ENCODE results near the gene AP4B1. TPM values are rescaled to one million over a fixed set of nuclear protein-coding genes. Genes with fewer than 3 reads are reported as not detected.
"Not testable (repeated sequence)": the region's sequence is repeated elsewhere in the genome, so short reads cannot be mapped to it uniquely, and the experiment has no call there.

Gene AP4B1
- polyA plus RNA-seq, result 10 to 100 TPM; 12.4 to 33.8 (median 15.0) TPM
- long read RNA-seq, donor 1, result 0 reads
- long read RNA-seq, donor 2, partial matches to known transcripts, result 6 of 7 reads
- long read RNA-seq, donor 2, other reads (novel, unspliced or antisense), result 0 of 7 reads
- long read RNA-seq, donor 3, partial matches to known transcripts, result 24 of 27 reads
- long read RNA-seq, donor 3, other reads (novel, unspliced or antisense), result 0 of 27 reads
- long read RNA-seq, donor 4, result 0 reads
- long read RNA-seq, donor 5, result 0 reads
- long read RNA-seq, donor 6, partial matches to known transcripts, result 10 of 12 reads
- long read RNA-seq, donor 6, other reads (novel, unspliced or antisense), result 0 of 12 reads
- long read RNA-seq, donor 7, result 0 reads
- long read RNA-seq, donor 8, result 0 reads
- long read RNA-seq, donor 9, result 0 reads
- long read RNA-seq, donor 10, partial matches to known transcripts, result 7 of 12 reads
- long read RNA-seq, donor 10, other reads (novel, unspliced or antisense), result 0 of 12 reads

DNA sequence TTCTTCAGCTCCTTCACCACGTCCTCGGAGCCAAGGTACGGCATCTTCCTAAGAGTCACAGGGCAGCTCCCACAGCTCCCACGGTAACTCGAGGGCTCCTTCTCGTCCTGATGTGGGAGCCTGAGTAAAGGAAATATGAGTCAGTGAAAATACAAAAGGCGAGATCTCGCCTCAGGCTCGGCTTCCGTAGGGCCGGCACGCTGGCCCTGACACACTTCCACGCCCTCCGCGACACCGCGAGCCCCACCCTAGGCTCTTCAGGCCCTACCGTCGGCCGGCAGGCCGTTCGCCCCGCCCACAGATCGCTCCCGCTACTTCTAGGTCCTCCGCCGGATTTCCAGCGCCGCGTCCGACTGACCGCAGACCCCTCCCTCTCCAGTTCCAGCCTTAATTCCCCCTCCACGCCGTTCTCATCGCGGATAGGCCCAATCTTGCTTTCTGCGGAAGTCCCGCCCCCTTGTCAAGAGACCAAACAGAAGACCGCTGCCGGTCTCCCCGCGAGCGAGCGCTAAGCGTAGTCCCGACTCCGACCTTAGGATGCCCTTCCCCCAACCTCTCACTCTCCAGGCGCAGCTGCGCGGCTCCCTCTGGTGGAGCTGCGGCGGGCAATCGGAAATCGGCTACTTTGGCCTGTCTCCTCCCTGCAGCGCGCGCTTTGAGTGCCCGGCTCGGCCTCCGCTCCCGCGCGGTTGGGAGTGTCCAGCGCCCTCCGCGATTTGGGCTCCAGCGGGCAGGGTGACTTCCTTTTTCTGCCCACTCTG lies at the start of gene AP4B1, which contains the start of gene DCLRE1B:
TSS of gene AP4B1 (minus strand) at position 126 of the 761 bp plus-strand sequence. CDS start at position 44, 82 bp downstream.
TSS of gene DCLRE1B (plus strand) at position 653 of the 761 bp plus-strand sequence. CDS start 261 bp downstream, outside the sequence.
- H3K36me3 ChIP-seq (ENCODE audit: control insufficient read depth in 3 of 3, insufficient read depth in 2 of 3, low read depth in 1 of 3, low read length in 3 of 3), result peaks cover 0 to 16% (median 7%) of the 10 kb centered on the region in 3 donors
- peak; percentile 100 for DNase-seq
- H3K4me3 ChIP-seq (ENCODE audit: low read depth in 1 of 3, low read length in 3 of 3), result peak within 1 kb of the TSS; percentile 60 to 83 (median 80)
- peak within 1 kb of the TSS; percentile 86 to 92 (median 91) for H3K27ac ChIP-seq (ENCODE audit: low read depth in 1 of 3, low read length in 2 of 3)
- no peaks in the 10 kb centered on the region for H3K9me3 ChIP-seq (ENCODE audit: control insufficient read depth in 2 of 2, insufficient read depth in 1 of 2, low read depth in 1 of 2, low read length in 1 of 2)
- H3K4me1 ChIP-seq (ENCODE audit: control insufficient read depth in 3 of 3, insufficient read depth in 2 of 3, low read depth in 1 of 3, low read length in 2 of 3), result peaks cover 15 to 43% (median 28%) of the 10 kb centered on the region in 3 donors
- 0 to 1% (median 0%) methylated on average over 59 to 67 of the region's 67 CpGs for WGBS, 3 donors
- no peaks in the 10 kb centered on the region for H3K27me3 ChIP-seq (ENCODE audit: control insufficient read depth in 3 of 3, insufficient read depth in 3 of 3, low read length in 3 of 3)
- no peak for FAIRE-seq

DNA sequence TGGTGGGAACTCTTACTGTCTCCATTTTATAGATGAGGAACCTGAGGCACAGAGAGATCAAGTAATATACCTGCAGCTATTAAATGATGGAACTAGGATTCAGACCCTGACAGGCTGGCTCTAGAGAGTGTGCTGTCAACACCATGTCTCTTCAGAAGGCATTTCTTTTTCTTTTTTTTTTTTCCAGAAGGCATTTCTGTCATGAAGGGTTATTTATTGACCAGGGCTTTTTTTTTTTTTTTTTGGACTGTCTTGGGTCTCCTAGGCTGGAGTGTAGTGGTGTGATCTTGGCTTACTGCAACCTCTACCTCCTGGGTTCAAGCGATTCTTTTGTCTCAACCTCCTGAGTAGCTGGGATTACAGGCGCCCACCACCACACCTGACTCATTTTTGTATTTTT lies 47.1 kb upstream of the AP4B1 start:
- Histone ChIP-seq H3K36me3 (ENCODE audit: control insufficient read depth in 3 of 3, insufficient read depth in 2 of 3, low read depth in 1 of 3, low read length in 3 of 3) (peaks cover 0 to 15% (median 2%) of the 10 kb centered on the region in 3 donors), H3K4me1 (ENCODE audit: control insufficient read depth in 3 of 3, insufficient read depth in 2 of 3, low read depth in 1 of 3, low read length in 2 of 3) (peaks cover 5 to 14% (median 9%) of the 10 kb centered on the region in 3 donors), H3K9me3 (ENCODE audit: control insufficient read depth in 2 of 2, insufficient read depth in 1 of 2, low read depth in 1 of 2, low read length in 1 of 2) (no peaks in the 10 kb centered on the region), H3K4me3 (ENCODE audit: low read depth in 1 of 3, low read length in 3 of 3) (no peak overlapping the region), H3K27me3 (ENCODE audit: control insufficient read depth in 3 of 3, insufficient read depth in 3 of 3, low read length in 3 of 3) (no peaks in the 10 kb centered on the region), H3K27ac (ENCODE audit: low read depth in 1 of 3, low read length in 2 of 3) (no peak overlapping the region)
- 94 to 98% (median 96%) methylated on average over 2 of the region's 2 CpGs for WGBS, 3 donors
- DNase-seq (no peak), FAIRE-seq (no peak)

DNA sequence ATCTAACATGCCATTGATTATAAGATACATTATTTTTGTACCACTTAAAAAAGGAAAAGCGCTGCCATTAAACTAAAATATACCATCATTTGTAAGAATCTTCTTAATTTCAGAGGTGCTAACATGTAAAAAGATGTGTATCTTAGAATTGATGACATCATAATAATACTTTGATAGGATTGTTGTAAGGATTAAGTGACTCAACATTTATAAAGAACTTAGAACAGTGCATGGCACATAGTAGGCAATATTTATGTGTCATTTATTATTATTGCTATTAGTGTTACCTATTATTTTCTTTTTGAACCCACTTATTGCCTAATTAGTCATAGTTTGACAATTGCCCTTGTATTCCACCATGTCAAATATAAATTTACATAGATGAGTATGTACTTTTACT lies 46.3 kb upstream of the AP4B1 start:
- 95 to 98% (median 97%) methylated on average over 1 of the region's 1 CpG for WGBS, 3 donors
- Histone ChIP-seq H3K27me3 (ENCODE audit: control insufficient read depth in 3 of 3, insufficient read depth in 3 of 3, low read length in 3 of 3) (no peaks in the 10 kb centered on the region), H3K36me3 (ENCODE audit: control insufficient read depth in 3 of 3, insufficient read depth in 2 of 3, low read depth in 1 of 3, low read length in 3 of 3) (peaks cover 0 to 15% (median 2%) of the 10 kb centered on the region in 3 donors), H3K9me3 (ENCODE audit: control insufficient read depth in 2 of 2, insufficient read depth in 1 of 2, low read depth in 1 of 2, low read length in 1 of 2) (no peaks in the 10 kb centered on the region), H3K4me1 (ENCODE audit: control insufficient read depth in 3 of 3, insufficient read depth in 2 of 3, low read depth in 1 of 3, low read length in 2 of 3) (peaks cover 6 to 20% (median 14%) of the 10 kb centered on the region in 3 donors), H3K4me3 (ENCODE audit: low read depth in 1 of 3, low read length in 3 of 3) (no peak overlapping the region), H3K27ac (ENCODE audit: low read depth in 1 of 3, low read length in 2 of 3) (no peak overlapping the region)
- FAIRE-seq, result no peak
- no peak for DNase-seq

DNA sequence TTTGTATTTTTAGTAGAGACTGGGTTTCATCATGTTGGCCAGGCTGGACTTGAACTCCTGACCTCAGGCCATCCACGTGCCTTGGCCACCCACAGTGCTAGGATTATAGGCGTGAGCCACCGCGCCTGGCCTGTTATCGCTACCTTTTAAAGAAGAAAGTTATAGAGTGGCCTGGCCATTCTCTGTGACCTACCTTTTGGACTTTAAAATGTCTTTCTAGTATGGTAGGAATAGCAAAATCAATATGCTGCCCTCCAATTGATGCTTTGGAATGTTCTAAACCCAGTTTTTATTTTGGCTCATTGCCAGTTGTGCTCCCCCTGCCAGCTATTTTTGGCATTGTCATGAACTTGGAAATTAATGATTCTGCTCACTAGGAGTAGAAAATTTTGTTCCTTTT lies 44.4 kb upstream of the AP4B1 start:
- H3K4me1 ChIP-seq (ENCODE audit: control insufficient read depth in 3 of 3, insufficient read depth in 2 of 3, low read depth in 1 of 3, low read length in 2 of 3), result peaks cover 6 to 21% (median 15%) of the 10 kb centered on the region in 3 donors
- H3K27ac ChIP-seq (ENCODE audit: low read depth in 1 of 3, low read length in 2 of 3), result no peak overlapping the region
- DNase-seq (no peak), FAIRE-seq (no peak)
- H3K4me3 ChIP-seq (ENCODE audit: low read depth in 1 of 3, low read length in 3 of 3), result no peak overlapping the region
- H3K9me3 ChIP-seq (ENCODE audit: control insufficient read depth in 2 of 2, insufficient read depth in 1 of 2, low read depth in 1 of 2, low read length in 1 of 2), result no peaks in the 10 kb centered on the region
- peaks cover 0 to 20% (median 0%) of the 10 kb centered on the region in 3 donors for H3K36me3 ChIP-seq (ENCODE audit: control insufficient read depth in 3 of 3, insufficient read depth in 2 of 3, low read depth in 1 of 3, low read length in 3 of 3)
- no peaks in the 10 kb centered on the region for H3K27me3 ChIP-seq (ENCODE audit: control insufficient read depth in 3 of 3, insufficient read depth in 3 of 3, low read length in 3 of 3)
- WGBS, 3 donors, result 80 to 89% (median 86%) methylated on average over 5 of the region's 5 CpGs

DNA sequence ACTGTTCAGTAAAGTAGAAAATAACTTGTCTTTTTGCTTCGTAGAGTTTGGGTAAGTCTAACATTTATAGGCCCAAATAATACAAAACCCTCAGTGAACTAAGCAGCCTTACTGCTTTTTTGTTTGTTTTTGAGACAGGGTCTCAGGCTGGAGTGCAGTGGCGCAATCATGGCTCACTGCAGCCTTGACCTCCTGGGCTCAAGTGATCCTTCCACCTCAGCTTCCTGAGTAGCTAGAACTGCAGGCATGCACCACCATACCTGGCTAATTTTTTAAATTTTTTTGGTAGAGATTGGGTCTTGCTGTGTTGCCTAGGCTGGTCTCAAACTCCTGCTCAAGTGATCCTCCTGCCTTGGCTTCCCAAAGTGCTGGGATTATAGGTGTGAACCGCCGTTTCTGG lies 43.6 kb upstream of the AP4B1 start:
- not testable (repeated sequence) for DNase-seq; H3K9me3 ChIP-seq (ENCODE audit: control insufficient read depth in 2 of 2, insufficient read depth in 1 of 2, low read depth in 1 of 2, low read length in 1 of 2); FAIRE-seq; H3K4me3 ChIP-seq (ENCODE audit: low read depth in 1 of 3, low read length in 3 of 3); H3K27me3 ChIP-seq (ENCODE audit: control insufficient read depth in 3 of 3, insufficient read depth in 3 of 3, low read length in 3 of 3); H3K27ac ChIP-seq (ENCODE audit: low read depth in 1 of 3, low read length in 2 of 3)
- WGBS, 3 donors, result 73 to 75% (median 74%) methylated on average over 4 of the region's 4 CpGs
- Histone ChIP-seq H3K36me3 (ENCODE audit: control insufficient read depth in 3 of 3, insufficient read depth in 2 of 3, low read depth in 1 of 3, low read length in 3 of 3) (peaks cover 0 to 17% (median 2%) of the 10 kb centered on the region in 3 donors), H3K4me1 (ENCODE audit: control insufficient read depth in 3 of 3, insufficient read depth in 2 of 3, low read depth in 1 of 3, low read length in 2 of 3) (peaks cover 6 to 21% (median 15%) of the 10 kb centered on the region in 3 donors)

DNA sequence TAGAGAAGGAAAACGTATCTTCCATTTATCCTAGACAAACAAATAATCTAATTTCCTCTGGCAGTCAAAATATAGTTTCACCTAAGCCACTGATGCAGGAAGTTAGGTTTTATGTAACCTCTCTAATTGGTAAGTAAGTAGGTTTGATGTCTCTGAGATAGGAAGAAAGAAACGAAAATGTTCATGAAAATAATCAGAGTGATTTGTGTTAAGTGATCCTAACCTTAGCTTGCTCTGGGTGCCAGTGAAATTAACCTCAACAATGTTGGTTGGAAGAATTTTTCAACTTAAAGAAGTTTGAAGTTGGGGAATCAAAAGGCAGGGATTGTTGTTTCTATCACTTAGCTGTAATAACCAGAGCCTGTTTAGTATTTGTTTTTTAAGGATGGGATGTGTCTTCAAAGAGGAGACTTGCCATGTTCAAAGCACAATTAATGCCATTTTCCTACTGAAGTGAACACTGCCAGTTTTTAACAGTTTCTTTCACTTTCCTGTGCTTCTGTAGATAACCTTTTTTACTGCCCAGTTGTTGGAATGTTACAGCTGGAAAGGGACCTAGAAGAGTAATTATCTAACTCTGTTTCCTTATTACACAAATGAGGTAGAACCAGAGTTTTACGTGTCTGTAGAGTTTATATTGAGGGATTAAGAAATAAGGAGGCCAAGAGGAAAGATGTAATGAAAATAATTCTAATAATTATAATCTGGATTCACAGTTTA lies 42.9 kb upstream of the AP4B1 start:
- H3K9me3 ChIP-seq (ENCODE audit: control insufficient read depth in 2 of 2, insufficient read depth in 1 of 2, low read depth in 1 of 2, low read length in 1 of 2), result no peaks in the 10 kb centered on the region
- H3K27ac ChIP-seq (ENCODE audit: low read depth in 1 of 3, low read length in 2 of 3), result peak overlapping the region in 2 of 3 donors; percentile 5 to 79
- WGBS, 3 donors, result 4 to 13% (median 6%) methylated on average over 3 of the region's 3 CpGs
- peaks cover 0 to 17% (median 2%) of the 10 kb centered on the region in 3 donors for H3K36me3 ChIP-seq (ENCODE audit: control insufficient read depth in 3 of 3, insufficient read depth in 2 of 3, low read depth in 1 of 3, low read length in 3 of 3)
- DNase-seq (peak; percentile 15 to 42), FAIRE-seq (no peak)
- H3K4me1 ChIP-seq (ENCODE audit: control insufficient read depth in 3 of 3, insufficient read depth in 2 of 3, low read depth in 1 of 3, low read length in 2 of 3), result peaks cover 6 to 21% (median 15%) of the 10 kb centered on the region in 3 donors
- no peak overlapping the region for H3K4me3 ChIP-seq (ENCODE audit: low read depth in 1 of 3, low read length in 3 of 3)
- H3K27me3 ChIP-seq (ENCODE audit: control insufficient read depth in 3 of 3, insufficient read depth in 3 of 3, low read length in 3 of 3), result no peaks in the 10 kb centered on the region

DNA sequence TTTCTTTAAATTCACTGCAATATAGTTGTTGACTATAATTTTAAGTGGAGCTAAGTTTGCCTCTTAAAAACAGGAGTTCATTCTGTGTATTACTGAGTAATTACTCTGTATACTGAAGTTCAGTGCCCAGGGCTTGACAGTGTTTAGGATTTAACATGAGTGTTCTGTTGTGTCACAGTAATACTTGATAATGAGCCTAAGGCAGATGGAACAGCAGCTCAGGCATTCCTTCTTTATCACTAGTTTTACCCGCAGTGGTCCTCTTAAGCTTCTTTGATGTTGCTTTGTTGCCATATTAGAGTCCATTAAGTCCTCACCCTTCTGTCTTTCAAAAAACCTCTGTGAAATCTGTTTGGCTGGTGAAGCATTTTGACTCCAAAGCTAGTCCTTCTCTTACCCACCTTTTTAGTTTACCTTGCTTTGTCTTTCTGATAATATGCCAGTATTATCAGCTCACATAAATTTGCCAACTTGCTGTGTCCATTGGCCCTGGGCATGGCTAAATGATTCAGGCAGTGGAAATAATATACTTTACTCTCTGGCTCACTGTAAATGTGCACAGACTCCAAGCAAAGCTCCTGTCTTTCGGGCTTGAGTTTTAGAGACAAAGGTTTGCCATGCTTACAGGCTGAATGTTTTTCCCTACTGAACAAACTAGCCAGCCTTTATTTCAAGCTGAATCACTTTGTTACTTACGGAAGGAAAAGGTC lies 42.2 kb upstream of the AP4B1 start:
- Histone ChIP-seq H3K4me3 (ENCODE audit: low read depth in 1 of 3, low read length in 3 of 3) (no peak overlapping the region), H3K27me3 (ENCODE audit: control insufficient read depth in 3 of 3, insufficient read depth in 3 of 3, low read length in 3 of 3) (no peaks in the 10 kb centered on the region), H3K36me3 (ENCODE audit: control insufficient read depth in 3 of 3, insufficient read depth in 2 of 3, low read depth in 1 of 3, low read length in 3 of 3) (peaks cover 0 to 20% (median 2%) of the 10 kb centered on the region in 3 donors), H3K9me3 (ENCODE audit: control insufficient read depth in 2 of 2, insufficient read depth in 1 of 2, low read depth in 1 of 2, low read length in 1 of 2) (no peaks in the 10 kb centered on the region), H3K4me1 (ENCODE audit: control insufficient read depth in 3 of 3, insufficient read depth in 2 of 3, low read depth in 1 of 3, low read length in 2 of 3) (peaks cover 6 to 21% (median 15%) of the 10 kb centered on the region in 3 donors), H3K27ac (ENCODE audit: low read depth in 1 of 3, low read length in 2 of 3) (peak overlapping the region in 2 of 3 donors; percentile 5 to 79)
- FAIRE-seq, result no peak
- DNase-seq, result peak in 1 of 2 donors; percentile 11
- 28 to 38% (median 29%) methylated on average over 3 of the region's 3 CpGs for WGBS, 3 donors
